HCT116 (cell line): ENCODE measurements around the gene RUNX2.

Source experiments
- EGR1 ChIP-seq: IDR thresholded peaks from 2 replicates; pipeline ENCODE4 v1.6.1; 2012; ENCODE audit warnings: low read depth
- POLR2A ChIP-seq: IDR thresholded peaks from 2 replicates; pipeline ENCODE4 v1.7.0; 2011; ENCODE audit warnings: borderline replicate concordance; ENCODE audit not compliant: insufficient read depth, insufficient read length; ENCODE audit errors: extremely low read depth
- POLR2AphosphoS5 ChIP-seq: IDR thresholded peaks from 2 replicates; pipeline ENCODE4 v1.6.1; 2011; ENCODE audit warnings: mild to moderate bottlenecking, low read depth, low read length, moderate library complexity
- SP1 ChIP-seq: IDR thresholded peaks from 2 replicates; pipeline ENCODE4 v1.6.1; 2012; ENCODE audit warnings: low read depth
- SRF ChIP-seq: IDR thresholded peaks from 2 replicates; pipeline ENCODE4 v1.6.1; 2012; ENCODE audit warnings: low read depth
- YY1 ChIP-seq: IDR thresholded peaks from 2 replicates; pipeline ENCODE4 v1.6.1; 2011; ENCODE audit warnings: low read length, low read depth, moderate library complexity, mild to moderate bottlenecking; ENCODE audit not compliant: insufficient replicate concordance; ENCODE audit errors: extremely low read depth
- ZFX ChIP-seq: fragments of 450-650 bp; IDR thresholded peaks from 2 replicates; pipeline ENCODE4 v1.6.1; 2017
- TF ChIP-seq, protein P1 (sequence below), 3 experiments: fragments of 200-600 bp in 1 of 3; sonication (generic) in 1 of 3; IDR thresholded peaks in 2 of 3; conservative IDR thresholded peaks in 1 of 3; 2 replicates each; pipeline ENCODE4 v1.5.1; 2012 to 2017; ENCODE audit warnings: low read depth in 2 of 3, low read length in 2 of 3, antibody characterized with exemption in 1 of 3, borderline replicate concordance in 1 of 3, control low read depth in 1 of 3, mild to moderate bottlenecking in 1 of 3, mixed read lengths in 1 of 3, mixed run types in 1 of 3, moderate library complexity in 1 of 3; ENCODE audit not compliant: insufficient read depth in 1 of 3
- TF ChIP-seq, protein P2 (sequence below): IDR thresholded peaks from 2 replicates; pipeline ENCODE4 v1.6.1; 2012
- TF ChIP-seq, protein P3 (sequence below): IDR thresholded peaks from 2 replicates; pipeline ENCODE4 v1.6.1; 2012; ENCODE audit warnings: low read depth
- TF ChIP-seq, protein P4 (sequence below): IDR thresholded peaks from 2 replicates; pipeline ENCODE4 v1.6.1; 2011; ENCODE audit warnings: mild to moderate bottlenecking, low read length, moderate library complexity; ENCODE audit not compliant: insufficient replicate concordance; ENCODE audit errors: extremely low read depth

DNA sequence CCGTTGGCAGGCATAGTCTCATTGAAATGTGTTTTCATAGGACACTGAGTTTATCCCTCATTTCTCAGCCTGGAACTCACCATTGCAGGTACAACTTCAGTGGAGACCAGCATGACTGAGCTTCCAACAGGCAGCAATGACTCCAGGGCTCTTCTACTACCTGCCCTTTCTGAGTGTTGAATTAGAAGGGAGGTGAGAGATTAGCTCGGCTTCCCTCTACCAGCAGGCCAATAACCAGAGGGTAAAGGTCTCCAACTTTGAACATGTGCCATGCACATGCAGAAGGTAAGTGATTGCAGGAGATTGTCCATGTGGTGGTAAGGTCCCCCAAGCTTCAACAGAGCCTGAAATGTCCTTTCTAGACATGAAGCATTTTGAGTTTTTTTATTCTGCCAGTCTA lies 283.4 kb downstream of the RUNX2 start:
- TF ChIP-seq, protein P1, sequence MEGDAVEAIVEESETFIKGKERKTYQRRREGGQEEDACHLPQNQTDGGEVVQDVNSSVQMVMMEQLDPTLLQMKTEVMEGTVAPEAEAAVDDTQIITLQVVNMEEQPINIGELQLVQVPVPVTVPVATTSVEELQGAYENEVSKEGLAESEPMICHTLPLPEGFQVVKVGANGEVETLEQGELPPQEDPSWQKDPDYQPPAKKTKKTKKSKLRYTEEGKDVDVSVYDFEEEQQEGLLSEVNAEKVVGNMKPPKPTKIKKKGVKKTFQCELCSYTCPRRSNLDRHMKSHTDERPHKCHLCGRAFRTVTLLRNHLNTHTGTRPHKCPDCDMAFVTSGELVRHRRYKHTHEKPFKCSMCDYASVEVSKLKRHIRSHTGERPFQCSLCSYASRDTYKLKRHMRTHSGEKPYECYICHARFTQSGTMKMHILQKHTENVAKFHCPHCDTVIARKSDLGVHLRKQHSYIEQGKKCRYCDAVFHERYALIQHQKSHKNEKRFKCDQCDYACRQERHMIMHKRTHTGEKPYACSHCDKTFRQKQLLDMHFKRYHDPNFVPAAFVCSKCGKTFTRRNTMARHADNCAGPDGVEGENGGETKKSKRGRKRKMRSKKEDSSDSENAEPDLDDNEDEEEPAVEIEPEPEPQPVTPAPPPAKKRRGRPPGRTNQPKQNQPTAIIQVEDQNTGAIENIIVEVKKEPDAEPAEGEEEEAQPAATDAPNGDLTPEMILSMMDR (IDR thresholded peaks at IDR 0.05 in 2 of 3, conservative IDR thresholded peaks at IDR 0.05 in 1 of 3; ENCODE audit: borderline replicate concordance in 1 of 3, insufficient read depth in 1 of 3, low read depth in 2 of 3, low read length in 2 of 3) = no peak
- TF ChIP-seq SRF (no peak), EGR1 (no peak), SP1 (no peak), POLR2AphosphoS5 (no peak), POLR2A (no peak), ZFX (no peak), YY1 (no peak)
- TF ChIP-seq, protein P2, sequence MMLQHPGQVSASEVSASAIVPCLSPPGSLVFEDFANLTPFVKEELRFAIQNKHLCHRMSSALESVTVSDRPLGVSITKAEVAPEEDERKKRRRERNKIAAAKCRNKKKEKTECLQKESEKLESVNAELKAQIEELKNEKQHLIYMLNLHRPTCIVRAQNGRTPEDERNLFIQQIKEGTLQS = no peak
- TF ChIP-seq, protein P3, sequence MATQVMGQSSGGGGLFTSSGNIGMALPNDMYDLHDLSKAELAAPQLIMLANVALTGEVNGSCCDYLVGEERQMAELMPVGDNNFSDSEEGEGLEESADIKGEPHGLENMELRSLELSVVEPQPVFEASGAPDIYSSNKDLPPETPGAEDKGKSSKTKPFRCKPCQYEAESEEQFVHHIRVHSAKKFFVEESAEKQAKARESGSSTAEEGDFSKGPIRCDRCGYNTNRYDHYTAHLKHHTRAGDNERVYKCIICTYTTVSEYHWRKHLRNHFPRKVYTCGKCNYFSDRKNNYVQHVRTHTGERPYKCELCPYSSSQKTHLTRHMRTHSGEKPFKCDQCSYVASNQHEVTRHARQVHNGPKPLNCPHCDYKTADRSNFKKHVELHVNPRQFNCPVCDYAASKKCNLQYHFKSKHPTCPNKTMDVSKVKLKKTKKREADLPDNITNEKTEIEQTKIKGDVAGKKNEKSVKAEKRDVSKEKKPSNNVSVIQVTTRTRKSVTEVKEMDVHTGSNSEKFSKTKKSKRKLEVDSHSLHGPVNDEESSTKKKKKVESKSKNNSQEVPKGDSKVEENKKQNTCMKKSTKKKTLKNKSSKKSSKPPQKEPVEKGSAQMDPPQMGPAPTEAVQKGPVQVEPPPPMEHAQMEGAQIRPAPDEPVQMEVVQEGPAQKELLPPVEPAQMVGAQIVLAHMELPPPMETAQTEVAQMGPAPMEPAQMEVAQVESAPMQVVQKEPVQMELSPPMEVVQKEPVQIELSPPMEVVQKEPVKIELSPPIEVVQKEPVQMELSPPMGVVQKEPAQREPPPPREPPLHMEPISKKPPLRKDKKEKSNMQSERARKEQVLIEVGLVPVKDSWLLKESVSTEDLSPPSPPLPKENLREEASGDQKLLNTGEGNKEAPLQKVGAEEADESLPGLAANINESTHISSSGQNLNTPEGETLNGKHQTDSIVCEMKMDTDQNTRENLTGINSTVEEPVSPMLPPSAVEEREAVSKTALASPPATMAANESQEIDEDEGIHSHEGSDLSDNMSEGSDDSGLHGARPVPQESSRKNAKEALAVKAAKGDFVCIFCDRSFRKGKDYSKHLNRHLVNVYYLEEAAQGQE = no peak
- TF ChIP-seq, protein P4, sequence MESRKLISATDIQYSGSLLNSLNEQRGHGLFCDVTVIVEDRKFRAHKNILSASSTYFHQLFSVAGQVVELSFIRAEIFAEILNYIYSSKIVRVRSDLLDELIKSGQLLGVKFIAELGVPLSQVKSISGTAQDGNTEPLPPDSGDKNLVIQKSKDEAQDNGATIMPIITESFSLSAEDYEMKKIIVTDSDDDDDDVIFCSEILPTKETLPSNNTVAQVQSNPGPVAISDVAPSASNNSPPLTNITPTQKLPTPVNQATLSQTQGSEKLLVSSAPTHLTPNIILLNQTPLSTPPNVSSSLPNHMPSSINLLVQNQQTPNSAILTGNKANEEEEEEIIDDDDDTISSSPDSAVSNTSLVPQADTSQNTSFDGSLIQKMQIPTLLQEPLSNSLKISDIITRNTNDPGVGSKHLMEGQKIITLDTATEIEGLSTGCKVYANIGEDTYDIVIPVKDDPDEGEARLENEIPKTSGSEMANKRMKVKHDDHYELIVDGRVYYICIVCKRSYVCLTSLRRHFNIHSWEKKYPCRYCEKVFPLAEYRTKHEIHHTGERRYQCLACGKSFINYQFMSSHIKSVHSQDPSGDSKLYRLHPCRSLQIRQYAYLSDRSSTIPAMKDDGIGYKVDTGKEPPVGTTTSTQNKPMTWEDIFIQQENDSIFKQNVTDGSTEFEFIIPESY = no peak
